ENCODE data around the gene ACYP2. TPM values are rescaled to one million over a fixed set of nuclear protein-coding genes. Genes with fewer than 3 reads are reported as not detected.

The ACYP2 gene
- total RNA-seq, 4 donors from 2014 or later, result 12.8 to 40.5 (median 16.9) TPM

GRCh38 chr2:54081574-54081973 is 33.8 kb upstream of the ACYP2 start:
- no peak overlapping the region for H3K4me3 ChIP-seq
- WGBS, 2 donors (ENCODE audit: low coverage in 1 of 2), result 82 to 89% methylated on average over 2 to 5 of the region's 6 CpGs
- no peaks in the 10 kb centered on the region for H3K4me1 ChIP-seq
- no peaks in the 10 kb centered on the region for H3K36me3 ChIP-seq
- H3K27me3 ChIP-seq, result no peaks in the 10 kb centered on the region
- ATAC-seq, result no peak
- TF ChIP-seq EP300 (IDR thresholded peaks at IDR 0.05), result no peak
- TF ChIP-seq POLR2A (IDR thresholded peaks at IDR 0.05), result no peak
- no peak for TF ChIP-seq CTCF (IDR thresholded peaks at IDR 0.05)
- TF ChIP-seq POLR2AphosphoS5 (IDR thresholded peaks at IDR 0.05), result no peak
- H3K9me3 ChIP-seq, result no peaks in the 10 kb centered on the region
- no peak overlapping the region for H3K27ac ChIP-seq

- Histone ChIP-seq H3K36me3 (no peaks in the 10 kb centered on the region), H3K27ac (no peak overlapping the region), H3K4me3 (no peak overlapping the region), H3K9me3 (no peaks in the 10 kb centered on the region), H3K27me3 (no peaks in the 10 kb centered on the region), H3K4me1 (peaks cover 0 to 3% (median 0%) of the 10 kb centered on the region in 3 donors)
- no peak for ATAC-seq
- no peak for TF ChIP-seq EP300 (IDR thresholded peaks at IDR 0.05)
- WGBS, 2 donors (ENCODE audit: low coverage in 1 of 2), result 90 to 94% methylated on average over 6 of the region's 6 CpGs
Measured at GRCh38 chr2:54083021-54083420, 32.4 kb upstream of the ACYP2 start.

- TF ChIP-seq POLR2A (IDR thresholded peaks at IDR 0.05) (no peak), EP300 (IDR thresholded peaks at IDR 0.05) (no peak), POLR2AphosphoS5 (IDR thresholded peaks at IDR 0.05) (no peak), CTCF (IDR thresholded peaks at IDR 0.05) (no peak)
- peaks cover 0 to 8% (median 0%) of the 10 kb centered on the region in 3 donors for H3K4me1 ChIP-seq
- H3K9me3 ChIP-seq, result no peaks in the 10 kb centered on the region
- H3K27ac ChIP-seq, result no peak overlapping the region
- H3K27me3 ChIP-seq, result no peaks in the 10 kb centered on the region
- WGBS, 2 donors (ENCODE audit: low coverage in 1 of 2), result 83% methylated on average over 1 of the region's 1 CpG; no CpG with 5 or more reads in 1 of the 2 donors
- H3K36me3 ChIP-seq, result no peaks in the 10 kb centered on the region
- H3K4me3 ChIP-seq, result no peak overlapping the region
- ATAC-seq, result no peak
Measured at GRCh38 chr2:54083445-54083844, 32.0 kb upstream of the ACYP2 start.

- 45 to 48% methylated on average over 3 of the region's 3 CpGs for WGBS, 2 donors (ENCODE audit: low coverage in 1 of 2)
- TF ChIP-seq EP300 (IDR thresholded peaks at IDR 0.05) (no peak), CTCF (IDR thresholded peaks at IDR 0.05) (peak in 2 of 4 experiments; percentile 27 to 35)
- no peaks in the 10 kb centered on the region for H3K36me3 ChIP-seq
- H3K27ac ChIP-seq, result no peak overlapping the region
- H3K27me3 ChIP-seq, result no peaks in the 10 kb centered on the region
- no peaks in the 10 kb centered on the region for H3K9me3 ChIP-seq
- H3K4me1 ChIP-seq, result peaks cover 0 to 10% (median 0%) of the 10 kb centered on the region in 3 donors
- H3K4me3 ChIP-seq, result no peak overlapping the region
- ATAC-seq, result no peak
Measured at GRCh38 chr2:54084600-54084999, 30.8 kb upstream of the ACYP2 start.

DNA sequence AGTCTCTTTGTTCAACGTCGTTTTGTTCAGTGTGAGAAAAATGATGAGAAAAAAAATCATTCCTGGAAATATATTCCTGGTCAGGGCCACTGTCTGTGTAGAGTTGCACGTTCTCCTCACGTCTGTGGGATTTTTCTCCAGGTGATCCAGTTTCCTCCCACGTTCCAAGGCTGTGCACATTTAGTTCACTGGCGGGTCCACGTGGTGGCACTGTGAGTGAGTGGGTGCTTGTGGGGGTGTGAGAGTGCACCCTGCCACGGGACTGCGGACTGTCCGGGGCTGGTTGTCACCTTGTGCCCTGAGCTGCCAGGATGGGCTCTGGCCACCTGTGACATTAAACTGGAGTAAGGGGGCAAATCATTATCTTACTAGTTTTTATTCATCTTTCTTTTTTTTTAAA is 30.3 kb upstream of the ACYP2 start:
- H3K27ac ChIP-seq, result no peak overlapping the region
- 66 to 75% methylated on average over 4 to 10 of the region's 10 CpGs for WGBS, 2 donors (ENCODE audit: low coverage in 1 of 2)
- no peak for ATAC-seq
- no peaks in the 10 kb centered on the region for H3K36me3 ChIP-seq
- TF ChIP-seq EP300 (IDR thresholded peaks at IDR 0.05) (no peak), POLR2A (IDR thresholded peaks at IDR 0.05) (no peak), CTCF (IDR thresholded peaks at IDR 0.05) (no peak), POLR2AphosphoS5 (IDR thresholded peaks at IDR 0.05) (no peak)
- H3K27me3 ChIP-seq, result no peaks in the 10 kb centered on the region
- no peak overlapping the region for H3K4me3 ChIP-seq
- peaks cover 0 to 11% (median 0%) of the 10 kb centered on the region in 3 donors for H3K4me1 ChIP-seq
- no peaks in the 10 kb centered on the region for H3K9me3 ChIP-seq
